ENCODE data around the gene PCDH9.

PCDH9 gene

DNA sequence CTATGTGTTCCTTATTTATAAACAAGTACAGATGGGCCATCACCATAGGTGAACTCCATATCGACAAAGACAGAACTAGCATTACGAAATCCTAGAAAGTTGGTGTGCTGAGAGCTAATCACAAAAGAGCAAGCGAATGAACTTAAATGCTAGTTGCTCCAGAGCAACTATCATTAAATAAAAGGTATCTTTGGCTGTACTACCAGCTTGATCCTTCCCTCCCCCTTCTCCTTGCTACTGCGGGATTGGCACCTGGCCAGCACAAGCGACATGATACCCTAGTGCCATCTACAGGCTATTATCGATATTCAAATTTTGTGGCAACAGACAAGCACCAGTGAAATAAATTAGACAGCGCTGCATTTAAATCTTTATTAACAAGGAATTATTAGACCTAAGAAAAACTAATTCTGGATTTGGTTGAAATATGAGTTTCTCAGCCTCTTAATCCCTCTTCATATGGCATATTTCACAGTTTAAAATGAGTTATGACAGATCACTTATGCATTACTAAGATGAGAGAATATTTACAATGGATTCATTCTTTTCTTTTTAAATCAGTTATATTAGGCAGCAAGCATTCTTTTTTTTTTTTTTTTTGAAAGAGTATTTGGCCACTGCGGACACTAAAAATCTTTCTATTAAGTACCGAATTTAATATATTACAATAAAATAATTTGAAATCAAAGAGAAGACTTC lies 5.8 kb downstream of the PCDH9 start:
- peak; percentile 99 for FAIRE-seq

DNA sequence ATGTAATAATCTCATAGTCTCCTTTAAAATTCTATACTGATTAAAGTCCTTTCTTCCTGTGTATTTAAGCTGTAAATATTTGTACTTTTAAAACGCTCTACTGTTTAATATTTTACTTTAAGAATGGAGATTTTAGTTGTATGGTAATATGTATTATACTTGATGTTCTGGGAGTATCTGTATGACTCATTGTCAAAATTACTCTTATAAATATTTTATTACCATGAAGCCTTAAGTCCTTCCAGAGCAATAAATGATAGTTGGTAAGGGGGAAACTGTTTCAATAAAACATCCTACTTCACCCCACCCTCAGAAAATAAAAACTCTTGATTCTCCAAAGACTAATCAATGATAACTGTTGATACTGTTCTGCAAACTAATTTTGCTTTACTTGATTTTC lies 6.4 kb downstream of the PCDH9 start:
- no peak for FAIRE-seq

DNA sequence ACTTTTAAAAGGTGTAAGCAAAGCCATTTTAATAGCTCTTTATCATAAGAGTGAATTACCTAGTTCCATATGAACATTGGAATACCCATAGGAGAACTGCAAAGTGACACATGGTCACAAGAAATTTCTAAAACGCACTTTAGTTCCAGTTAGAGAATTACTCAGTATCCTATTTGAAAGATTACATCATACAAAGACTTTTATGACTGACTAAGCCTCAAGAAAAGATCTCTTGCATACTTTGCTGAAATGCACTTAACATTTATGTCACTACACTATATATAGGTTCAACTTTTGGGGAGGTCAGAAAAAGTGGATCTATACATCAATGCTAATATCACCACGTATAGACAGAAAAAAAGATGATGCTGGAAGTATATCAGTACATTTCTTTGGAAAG lies 7.1 kb downstream of the PCDH9 start:
- peak; percentile 17 for FAIRE-seq

DNA sequence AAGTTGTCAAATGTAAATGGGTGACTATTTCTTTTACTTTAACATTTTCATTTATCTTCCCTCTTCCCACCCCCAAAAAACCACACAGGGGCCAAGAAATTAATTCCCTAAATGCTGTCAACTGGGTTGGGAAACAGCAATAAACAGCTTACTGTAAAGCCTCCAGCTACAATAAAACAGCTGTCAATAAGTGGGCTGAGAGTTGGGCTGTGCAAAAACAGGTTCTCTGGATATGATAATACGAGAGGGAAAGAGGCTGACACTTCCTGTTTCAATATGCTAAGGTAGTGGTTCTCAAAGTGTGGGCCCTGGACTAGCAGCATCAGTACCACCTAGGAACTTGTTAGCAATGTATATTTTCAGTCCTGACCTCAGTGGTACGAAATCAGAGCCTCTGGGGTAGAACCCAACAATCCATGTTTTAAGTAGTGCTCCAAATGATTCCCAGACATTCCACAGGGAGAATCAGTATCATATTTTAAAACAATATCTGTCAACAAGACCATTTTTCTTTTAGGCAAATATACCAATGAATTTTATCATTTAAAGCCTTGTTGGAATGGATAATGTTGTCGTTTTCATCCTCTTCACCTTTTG lies 8.4 kb downstream of the PCDH9 start:
- FAIRE-seq: no peak

DNA sequence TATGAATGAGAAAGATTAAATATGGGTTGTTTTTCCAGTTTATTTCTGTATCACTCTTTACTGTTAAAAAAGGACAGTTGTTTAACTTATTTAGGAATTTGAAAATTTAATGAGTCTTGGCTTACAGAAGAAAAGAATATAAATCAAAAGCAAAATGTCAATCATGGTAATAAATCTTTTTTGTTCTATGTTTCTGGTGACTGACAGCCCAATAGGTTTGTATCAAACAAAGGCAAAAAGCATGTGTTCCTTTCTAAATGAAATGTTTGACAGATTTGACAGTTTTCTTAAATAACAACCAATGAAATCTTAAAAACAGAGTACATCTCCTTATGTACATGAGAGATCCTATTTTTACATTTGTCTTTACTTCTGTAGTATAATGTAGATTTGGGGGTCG lies 11.0 kb downstream of the PCDH9 start:
- no peak for FAIRE-seq

DNA sequence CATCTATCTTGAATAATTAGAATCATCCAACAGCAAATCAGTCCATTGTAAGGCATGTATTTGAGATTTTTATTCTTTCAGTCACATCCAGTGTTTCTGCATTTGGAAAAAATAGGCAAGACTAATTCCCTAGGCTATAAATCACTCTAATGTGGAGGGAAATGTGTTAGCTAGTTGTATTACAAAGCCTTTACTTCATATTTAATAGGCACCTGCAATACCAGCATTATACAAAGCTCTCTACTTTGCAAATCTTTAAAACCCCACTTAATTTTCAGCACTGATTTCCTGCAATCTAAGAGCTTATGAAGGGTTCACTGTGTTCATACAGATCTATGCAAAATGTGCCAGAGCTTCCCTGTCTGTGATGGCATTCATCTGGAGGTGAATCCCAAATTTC lies 12.3 kb downstream of the PCDH9 start:
- FAIRE-seq: no peak

DNA sequence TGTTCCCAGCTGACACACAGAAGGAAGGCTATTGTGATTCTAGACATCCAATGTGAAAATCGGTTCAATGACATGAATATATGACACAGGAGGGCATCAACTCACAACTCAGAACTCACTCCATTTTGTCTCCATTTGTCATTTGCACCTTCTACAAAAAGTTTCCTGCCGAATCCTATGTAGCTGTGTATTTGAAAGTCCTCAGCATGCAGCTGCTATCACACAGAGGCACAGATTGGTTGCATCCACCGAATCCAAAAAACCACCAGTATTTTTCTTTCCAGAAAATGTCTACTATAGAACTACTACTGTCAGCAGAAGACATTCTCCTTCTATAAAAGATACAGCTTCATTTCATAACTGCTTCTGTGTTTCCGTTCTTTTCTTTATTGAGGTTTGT lies 13.3 kb downstream of the PCDH9 start:
- no peak for FAIRE-seq

DNA sequence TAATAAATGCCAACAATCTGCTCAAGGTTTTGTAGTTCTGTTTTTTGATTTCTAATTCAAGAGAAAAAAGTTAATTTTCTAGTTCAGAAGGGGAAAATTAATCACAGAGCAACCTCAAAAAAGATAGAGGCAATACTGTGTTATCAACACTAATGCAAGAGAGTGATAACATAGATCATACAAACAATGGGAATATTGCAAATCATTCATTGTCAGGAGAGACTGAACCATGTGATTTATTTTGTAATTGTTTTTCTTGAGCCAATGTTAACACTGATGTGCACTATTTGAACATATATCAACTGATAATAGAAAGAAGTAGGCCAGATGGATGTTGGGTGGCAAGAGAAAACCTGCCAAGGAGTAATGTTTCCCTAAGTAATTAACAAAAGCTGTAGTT lies 19.9 kb downstream of the PCDH9 start:
- no peak for FAIRE-seq

DNA sequence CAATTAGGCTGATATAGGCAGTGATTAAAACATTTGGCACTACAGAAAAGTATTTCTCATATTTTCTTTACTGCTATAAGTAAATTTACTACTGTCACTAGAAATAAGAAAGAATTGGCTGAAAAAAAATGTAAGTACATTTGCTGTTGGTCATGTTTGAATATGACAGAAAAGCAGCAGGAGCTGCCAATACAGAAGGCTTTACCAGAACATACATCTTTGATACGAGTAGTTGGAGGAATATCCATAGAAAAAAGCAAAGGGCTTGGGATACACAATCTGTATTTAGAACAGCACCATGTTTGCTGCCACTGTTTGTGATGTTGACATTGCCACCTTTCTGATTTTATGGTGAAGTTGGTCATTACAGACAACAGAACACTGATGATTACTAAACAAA lies 21.6 kb downstream of the PCDH9 start:
- no peak for FAIRE-seq

DNA sequence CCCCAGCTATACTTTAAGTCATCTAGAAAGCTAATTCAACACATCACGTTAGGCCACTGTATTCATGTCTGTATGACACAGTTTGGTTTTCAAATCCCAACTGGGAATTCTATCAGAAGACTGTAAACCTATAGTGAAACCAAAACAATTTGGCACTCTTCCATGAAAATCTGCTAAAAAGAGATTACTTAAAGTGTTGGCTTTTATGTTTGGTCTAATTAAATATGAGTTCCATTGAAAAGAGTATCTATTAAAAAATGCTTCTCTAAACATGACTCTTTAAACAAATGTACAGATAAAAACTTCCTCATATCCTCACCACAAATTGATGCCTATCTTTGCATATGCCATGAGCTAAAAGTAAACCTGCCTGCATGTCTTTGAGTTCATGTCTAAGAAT lies 25.4 kb downstream of the PCDH9 start:
- FAIRE-seq: no peak

DNA sequence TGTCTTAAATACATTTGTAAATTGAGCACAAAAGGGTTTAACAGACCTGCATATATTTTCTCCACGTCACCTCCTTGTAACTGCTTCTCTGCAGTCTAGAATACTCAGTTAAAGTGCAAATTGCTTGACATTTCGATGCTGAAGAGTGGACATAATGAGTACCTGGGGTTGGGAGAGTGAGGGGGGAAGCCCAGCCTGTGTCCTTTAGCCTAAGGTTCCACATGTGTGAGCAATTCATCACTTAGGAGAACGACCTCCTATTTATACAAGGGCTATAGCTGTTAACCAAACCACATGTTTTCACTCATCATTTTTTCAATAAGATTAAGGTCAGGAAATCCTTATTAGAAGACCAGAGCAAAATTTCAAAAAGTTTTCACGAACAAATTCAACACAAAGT lies 29.5 kb downstream of the PCDH9 start:
- no peak for FAIRE-seq

DNA sequence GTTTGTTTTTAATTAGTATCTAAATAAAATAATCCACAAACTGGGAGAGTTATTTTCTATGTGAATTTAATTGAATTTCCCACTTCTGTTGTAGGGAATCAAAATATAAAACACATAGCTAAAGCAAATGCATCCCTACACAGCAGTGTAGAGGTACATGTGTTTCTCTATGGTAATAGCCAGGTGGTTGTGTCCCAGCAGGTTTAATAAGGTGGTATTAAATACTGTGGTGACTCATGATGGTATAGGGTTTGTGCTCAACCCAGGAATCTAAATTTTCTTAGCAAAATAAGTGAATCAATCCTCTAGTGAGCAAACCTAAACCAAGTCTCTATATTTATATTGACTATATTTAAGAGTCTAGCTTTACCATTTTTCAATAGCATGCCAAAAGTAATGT lies 30.0 kb downstream of the PCDH9 start:
- no peak for FAIRE-seq

DNA sequence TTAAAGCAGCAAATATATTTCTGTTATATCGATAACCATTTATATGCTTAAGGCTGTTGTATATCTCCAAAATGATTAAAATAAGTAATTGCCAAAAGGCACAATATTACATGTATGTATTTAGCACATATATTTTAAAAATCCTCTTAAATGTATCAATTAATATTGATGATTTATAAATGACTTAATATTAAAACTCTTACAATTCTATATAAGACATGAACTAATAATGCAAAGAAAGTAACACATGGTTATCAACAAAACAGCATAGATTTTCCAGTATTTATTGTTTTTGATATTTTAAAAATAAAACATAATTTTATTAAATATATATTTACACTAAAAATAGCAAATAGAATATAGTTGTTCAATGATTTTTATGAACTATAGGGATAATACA lies 32.4 kb downstream of the PCDH9 start:
- FAIRE-seq: peak; percentile 36

DNA sequence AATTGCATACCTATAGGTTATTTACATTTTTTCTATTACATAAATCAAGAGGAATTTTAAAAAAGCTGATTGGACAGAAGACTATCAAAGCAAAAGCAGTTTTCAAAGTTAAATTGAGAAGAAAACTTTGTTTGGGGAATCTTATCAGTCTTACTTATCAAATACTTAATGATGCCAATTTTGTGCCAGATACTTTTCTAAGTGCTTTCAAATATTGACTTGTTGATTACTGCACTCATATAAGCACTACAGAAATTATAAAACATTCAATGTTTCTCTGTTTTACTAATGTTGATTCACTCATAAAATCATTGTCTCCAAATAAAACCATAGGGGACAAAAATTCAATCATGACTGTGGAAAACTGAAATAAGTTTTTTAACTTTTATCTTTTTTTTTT lies 36.2 kb downstream of the PCDH9 start:
- no peak for FAIRE-seq

DNA sequence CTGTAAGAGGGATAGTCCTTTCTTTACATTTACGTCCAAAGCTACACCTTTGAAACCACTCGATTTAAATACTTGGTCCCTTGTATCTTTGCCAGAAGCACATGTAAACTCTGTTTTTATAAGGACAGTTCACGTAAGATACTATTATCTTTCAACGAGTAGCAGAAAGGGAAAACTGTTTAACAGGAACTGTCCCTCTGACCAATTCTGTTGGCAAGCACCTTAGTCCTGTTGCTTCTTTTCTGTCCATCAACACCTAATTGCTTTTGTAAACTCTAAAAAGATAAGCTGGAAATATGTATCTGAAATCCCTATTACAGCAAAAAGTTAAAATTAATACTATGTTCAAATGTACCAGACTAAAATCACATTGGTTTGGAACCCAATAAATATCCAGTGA lies 37.4 kb downstream of the PCDH9 start:
- no peak for FAIRE-seq

DNA sequence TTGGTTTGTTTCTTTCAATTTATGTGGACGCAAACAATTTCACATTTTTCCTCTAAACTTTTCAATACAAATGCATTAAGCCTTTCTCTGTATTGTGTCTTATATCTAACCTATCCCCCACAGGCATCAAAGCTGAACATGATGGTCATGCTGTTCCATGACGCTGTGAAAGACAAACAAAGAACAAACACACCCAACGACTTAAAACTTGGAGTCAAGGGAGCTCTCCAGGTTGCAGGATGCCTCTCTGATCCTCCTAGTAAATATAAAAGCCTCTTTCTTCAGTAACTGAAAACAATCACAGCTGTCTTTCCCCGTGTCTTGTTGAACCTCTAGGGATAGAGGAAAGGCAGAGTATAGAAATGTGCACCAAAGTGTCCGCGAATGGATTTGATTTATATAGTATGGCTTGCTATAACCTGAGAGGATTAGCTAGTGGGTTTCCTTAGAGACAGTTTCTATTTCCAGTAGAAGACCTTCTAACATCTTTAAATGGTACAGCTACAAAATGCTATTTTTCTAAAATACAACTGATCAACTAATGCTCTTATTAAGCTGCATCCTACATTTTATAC lies 43.1 kb downstream of the PCDH9 start:
- FAIRE-seq: no peak

DNA sequence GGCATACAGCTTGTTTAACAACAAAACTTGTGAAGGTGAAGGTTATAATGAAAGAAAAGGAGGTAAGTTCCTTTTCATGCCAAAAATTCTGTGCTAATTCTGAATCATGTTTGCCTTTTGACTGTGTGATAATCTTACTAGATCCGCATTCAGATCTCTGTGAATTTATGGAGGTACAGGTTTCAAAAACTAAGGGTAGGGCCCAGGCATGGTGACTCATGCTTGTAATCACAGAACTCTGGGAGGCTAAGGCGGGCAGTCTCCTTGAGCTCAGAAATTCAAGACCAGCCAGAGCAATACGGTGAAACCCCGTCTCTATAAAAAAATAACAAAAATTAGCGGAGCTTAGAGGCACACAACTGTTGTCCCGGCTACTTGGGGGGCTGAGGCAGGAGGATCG lies 45.9 kb downstream of the PCDH9 start:
- FAIRE-seq: no peak

DNA sequence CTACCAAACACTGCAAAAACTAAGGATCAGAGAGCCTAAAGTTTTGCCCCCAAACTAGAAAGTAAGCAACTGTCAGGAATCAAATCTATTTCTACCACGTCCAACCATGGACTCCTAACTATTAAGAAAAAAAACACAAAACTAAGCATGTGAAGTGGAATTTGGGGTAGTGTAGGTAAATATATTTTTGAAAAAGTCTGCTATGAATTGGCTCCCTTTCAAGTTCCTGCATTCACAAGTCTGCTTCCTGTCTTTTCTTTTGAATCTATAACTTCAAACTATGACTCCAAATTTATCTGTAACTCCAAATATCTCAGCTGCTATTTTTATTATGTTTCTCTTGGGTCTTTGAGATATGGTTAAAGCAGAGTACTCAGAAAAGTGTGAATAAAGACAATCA lies 47.0 kb downstream of the PCDH9 start:
- no peak for FAIRE-seq

DNA sequence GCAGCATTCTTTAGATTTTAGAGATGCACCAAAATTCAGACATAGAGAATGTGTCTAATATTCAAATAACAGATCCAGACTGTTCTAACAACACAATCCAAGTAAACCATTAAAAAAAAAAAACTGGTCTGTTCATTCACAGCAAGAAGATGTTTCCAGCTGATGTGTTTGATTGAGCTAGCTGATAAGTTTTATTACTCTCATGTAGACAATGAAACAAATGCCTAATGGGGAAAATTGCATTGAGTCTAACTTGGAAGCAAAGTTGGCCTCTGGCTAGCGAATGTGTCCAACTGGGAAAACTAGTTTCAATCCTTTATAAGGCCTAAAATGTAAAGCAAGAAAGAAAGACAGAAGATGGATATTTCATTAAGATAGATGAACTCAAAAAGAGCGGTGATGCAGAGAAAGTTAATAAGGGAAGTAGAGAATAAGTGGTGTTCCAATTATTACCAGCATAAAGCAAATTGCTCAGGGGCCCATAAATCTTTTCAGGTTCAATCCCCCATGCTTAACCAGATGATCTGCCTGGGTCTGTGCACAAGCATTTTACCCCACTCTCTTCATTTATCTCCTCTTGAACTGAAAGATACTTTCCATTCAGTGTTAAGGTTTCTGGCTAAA lies 54.2 kb downstream of the PCDH9 start:
- FAIRE-seq: no peak

DNA sequence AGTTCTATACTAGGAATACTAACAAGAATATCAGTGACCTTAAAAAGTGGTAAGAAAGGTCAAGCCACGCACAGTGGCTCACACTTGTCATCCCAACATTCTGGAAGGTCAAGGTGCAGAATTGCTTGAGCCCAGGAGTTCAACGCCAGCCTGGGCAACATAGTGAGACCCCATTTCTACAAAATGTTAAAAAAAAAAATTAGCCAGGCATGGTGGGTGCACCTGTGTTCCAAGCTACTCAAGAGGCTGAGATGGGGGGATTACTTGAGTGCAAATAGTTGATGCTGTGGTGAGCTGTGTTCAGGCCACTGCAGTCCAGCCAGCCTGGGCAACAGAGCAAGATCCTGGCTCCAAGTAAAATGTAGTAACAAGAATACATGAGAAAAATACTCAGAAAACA lies 61.8 kb downstream of the PCDH9 start:
- no peak for FAIRE-seq

DNA sequence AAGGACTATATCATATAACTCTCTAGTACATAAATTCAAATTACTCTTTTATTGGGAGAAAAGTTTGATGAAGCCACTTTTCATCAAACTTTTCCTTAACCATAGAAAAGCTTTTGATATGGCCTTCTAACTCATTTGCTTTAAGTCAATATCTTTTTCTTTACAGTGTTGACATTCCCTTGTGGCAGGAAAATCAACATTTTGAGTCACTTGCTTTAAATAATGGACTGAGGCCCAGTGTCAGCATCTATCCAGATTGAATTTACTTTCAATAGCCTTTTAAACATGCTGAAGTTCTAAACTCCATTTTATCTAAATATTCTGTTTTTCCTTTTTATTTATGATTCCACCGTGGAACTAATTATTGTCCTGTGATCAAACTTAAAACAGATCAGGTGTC lies 62.7 kb downstream of the PCDH9 start:
- FAIRE-seq: no peak

DNA sequence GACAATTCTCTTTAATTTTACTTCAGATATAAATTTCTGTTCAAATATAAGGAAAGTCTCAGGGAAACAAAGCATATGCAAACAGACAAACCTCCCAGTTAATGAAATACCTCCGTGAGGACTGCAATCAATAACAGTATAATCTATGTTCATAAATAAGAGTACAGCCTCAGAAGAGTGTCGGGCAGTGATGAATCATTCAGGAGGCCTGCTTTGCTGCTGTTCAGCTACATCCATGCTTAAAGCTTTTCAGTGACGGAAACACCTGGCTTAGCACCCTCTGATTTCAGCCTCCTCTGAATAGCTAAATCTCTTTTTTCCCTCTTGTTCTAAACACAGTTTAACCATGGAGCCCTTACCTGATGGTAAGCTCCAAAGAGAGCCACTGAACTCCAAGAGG lies 69.0 kb downstream of the PCDH9 start:
- FAIRE-seq: no peak

DNA sequence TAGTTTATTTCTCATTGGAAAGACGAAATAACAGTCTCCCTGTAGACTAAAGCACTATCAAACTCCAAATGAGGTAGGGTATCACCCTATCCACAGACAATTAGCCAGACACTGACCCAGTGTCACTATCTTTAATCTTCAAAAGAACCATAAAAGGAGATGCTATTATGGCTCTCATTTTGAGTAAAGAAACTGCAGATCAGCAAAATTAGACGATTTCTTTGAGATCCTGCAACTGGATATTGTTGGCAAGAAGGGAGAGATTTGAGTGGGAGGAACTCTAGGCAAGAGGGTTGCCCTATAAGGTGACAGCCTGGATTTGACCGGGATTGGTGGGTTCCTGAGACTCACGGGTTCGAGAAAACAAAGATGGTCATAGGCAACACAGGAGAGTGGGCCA lies 71.2 kb downstream of the PCDH9 start:
- no peak for FAIRE-seq

DNA sequence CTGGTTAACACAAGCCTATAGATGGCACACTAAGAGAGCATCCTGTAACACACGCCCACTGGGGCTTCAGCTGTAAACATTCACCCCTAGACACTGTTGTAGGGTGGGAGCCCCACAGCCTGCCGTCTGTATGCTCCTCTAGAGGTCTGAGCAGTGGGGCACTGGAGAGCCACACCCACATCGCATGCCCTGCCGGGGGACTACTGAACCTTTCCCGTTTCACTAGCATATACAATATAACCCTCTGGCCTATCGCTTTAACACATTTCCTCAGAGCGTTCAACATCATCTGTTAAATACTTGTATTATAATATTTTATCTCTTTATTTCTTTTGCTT lies 73.4 kb downstream of the PCDH9 start:
- no peak for FAIRE-seq
